GM21528 (cell line): ENCODE results near the gene PDLIM3.
"Not testable (repeated sequence)": the region's sequence is repeated elsewhere in the genome, so short reads cannot be mapped to it uniquely, and the experiment has no call there.

Experiments
- ATAC-seq: cut with Tn5 transposase; IDR thresholded peaks from one replicate; pipeline ENCODE4 v1.9.1; 2021; ENCODE audit warnings: mild to moderate bottlenecking, moderate library complexity; ENCODE audit not compliant: unreplicated experiment, low FRiP score

Gene PDLIM3

DNA sequence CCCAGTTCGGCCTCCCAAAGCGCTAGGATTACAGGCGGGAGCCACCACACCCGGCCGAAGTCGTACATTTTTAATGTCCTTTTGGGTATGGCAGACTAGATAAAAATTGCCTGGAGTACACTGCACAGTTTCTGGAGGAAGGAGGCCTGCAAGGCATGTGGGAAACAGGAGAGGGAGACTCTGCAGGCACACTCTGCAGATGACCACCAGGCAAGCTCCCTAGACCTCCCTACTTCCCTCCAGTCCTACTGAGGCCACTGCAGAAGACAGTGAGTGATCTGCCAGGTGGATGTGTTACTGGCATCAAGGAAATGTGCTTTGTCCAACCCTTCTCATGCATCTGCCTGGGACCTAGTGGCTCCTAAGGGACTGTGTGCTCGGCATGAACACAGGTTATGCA, 11.4 kb downstream of the PDLIM3 start:
- no peak for ATAC-seq

DNA sequence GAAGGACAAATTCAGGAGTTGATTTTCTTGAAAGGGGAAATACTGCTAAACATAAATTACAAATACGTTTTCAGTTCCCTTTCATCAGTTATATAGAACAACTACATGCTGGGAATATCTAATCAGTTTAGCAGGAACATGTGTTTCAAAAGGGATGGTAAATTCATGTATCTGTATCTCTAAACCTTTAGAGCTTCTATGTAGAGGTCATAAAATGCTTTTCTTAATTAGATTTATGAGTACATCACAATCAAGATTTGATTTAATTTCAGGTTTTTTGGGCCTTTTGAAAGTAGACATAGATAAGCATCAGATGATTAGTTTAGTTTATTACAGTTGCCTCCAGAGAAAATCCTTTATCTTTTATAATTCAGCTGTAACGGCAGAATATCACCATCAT, 12.9 kb downstream of the PDLIM3 start:
- no peak for ATAC-seq

DNA sequence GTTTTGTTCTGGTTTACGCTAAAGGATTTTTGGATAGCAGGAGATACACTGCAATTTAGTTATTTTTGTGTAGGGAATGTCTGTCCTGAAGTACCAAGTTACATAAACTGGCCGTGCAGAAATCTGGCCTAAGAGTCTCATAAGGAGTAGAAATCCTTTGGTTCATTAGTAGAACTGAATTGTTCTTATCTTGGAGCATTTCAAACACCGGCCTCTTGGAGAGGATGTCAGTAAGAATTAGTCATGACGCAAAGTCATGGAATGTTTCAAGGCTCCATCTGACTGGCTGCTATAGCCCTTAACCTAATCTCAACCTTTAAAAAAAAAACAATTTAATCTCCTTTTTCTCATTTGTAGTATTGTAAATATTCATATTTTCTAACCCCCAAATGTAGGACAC, 15.2 kb downstream of the PDLIM3 start:
- ATAC-seq, result no peak

GRCh38 chr4:185518494-185518893, 16.8 kb downstream of the PDLIM3 start:
- ATAC-seq, result no peak

DNA sequence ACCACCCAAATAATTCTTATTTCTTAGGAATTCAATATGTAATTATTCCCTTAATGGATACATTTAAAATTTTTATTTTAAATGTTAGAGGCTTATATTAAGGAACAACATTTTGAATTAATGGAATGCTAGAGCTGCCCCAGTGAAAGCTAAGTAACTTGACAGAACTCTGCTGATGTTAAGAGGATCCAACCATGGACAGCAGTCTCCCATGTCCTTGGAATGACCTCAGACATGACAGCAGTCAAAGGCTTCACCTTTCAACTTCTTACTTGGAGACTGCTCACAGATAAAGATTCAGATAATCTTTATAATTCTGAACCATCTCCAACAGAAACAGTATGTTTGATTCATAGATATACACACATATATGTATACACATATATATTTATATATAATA, 17.2 kb downstream of the PDLIM3 start:
- ATAC-seq, result no peak

DNA sequence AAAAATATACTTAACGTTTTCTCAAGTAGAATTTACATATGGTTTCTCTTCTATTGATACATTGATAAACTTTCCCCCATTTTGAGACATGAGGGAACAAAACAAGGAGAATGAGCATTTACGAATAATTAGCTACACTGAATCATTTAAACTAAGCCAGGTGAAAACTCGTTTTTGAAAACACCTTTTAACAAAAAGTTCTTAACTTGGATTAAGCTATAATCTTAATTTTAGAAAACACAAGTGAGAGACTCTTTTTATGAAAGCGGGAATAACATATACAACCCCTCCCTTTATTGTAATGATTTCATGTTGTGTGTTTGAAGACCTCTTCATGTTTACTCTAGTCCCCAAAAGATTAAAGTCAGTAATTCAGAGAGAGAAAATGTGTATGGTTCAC, 20.1 kb downstream of the PDLIM3 start:
- no peak for ATAC-seq

DNA sequence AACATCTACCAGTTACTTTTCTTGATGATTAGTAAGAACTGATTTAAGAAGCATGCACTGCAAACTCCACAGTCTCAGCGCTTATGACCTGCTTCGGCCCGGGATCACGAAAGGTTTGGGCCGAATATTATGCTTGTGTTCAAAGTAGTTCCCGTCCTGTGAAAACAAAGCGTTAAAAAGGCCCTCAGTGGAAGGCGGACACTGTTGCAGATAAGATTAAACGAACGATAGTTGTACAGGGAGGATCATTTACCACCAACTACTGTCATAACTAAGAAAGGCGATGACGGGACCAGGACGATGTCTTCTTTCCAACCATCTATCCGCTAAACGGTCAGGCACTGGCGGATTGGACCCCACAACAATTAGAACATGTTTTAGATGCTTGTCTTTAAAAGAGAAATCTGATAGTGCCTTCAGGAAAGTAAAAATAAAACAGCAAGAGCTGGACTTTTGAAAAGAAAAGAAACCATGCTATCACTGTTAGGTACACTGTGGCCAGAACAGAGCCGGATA, 21.1 kb downstream of the PDLIM3 start:
- no peak for ATAC-seq

DNA sequence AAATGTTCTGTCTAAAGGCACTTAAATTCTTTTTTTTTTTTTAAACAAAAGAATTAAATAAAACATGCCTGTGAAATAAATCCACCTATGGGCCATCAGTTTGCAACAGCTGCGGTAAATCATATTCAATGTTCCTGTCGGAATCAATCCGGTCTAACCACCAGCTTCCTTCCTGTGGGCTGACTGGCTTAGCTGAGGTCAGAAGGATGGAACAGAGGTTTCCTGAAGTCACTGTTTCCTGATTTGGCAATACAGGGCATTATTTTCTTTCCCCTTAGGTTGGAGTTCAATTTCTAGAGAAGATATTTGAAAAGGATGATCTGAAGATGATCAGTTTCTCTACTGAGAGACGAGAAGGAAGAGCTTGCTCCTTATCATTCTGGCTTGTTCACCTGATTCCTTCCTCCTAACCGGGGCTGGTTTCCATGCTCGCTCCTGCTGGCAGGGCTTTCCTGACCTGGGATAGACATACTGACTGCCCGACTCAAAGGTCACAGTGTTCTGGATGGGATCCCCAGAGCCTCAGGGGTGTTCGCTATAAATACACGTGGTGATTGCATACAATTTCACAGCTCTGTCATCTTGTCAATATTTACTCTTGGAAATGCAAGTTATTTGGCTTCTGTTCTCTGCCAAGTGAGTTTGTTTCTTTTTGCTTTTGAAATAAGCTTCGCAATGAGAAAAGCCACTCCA, 21.7 kb downstream of the PDLIM3 start:
- ATAC-seq, result no peak

- no peak for ATAC-seq
These were observed 22.8 kb downstream of the PDLIM3 start for GRCh38 chr4:185512516-185512915.

- not testable (repeated sequence) for ATAC-seq
These were observed 24.1 kb downstream of the PDLIM3 start for GRCh38 chr4:185511243-185511642.

DNA sequence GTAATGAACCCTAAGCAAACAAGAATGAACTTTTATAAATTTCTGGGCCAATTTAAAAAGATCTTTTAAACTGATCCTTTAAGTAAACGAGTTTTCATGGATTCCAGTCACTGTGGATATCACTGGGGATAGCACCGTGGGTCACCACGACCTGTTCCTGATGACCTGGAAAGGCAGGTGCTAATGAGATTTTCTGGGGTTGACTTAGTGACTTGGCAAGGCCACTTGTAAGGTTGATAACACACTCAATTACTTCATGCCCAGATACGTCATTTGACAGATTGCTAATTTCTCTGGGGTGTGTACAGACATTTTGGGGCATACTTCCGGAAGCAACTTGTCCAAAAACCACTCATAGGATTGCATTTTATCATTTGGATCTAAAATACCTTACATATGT, 24.5 kb downstream of the PDLIM3 start:
- no peak for ATAC-seq

- ATAC-seq, result no peak
These were observed 27.1 kb downstream of the PDLIM3 start for GRCh38 chr4:185508181-185508580.

DNA sequence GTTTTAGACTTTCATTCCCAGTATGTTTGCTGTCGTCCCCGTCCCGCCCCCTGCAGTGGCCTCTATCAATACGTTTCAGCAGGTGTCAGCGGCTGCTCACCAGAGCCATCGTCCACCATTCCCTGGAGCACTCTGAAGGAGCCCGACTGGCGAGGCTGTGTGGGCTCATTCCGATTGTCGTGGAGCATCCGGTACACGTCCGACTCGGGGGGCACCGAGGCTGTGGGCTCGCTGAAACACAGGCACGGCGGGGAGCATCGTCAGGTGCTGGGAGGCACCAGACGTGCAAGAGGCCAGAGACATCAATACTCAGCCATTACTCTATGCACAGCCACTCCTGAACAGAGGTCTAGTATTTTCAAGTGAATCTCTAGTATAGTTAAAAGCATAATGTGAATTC, 28.9 kb downstream of the PDLIM3 start:
- ATAC-seq, result no peak

DNA sequence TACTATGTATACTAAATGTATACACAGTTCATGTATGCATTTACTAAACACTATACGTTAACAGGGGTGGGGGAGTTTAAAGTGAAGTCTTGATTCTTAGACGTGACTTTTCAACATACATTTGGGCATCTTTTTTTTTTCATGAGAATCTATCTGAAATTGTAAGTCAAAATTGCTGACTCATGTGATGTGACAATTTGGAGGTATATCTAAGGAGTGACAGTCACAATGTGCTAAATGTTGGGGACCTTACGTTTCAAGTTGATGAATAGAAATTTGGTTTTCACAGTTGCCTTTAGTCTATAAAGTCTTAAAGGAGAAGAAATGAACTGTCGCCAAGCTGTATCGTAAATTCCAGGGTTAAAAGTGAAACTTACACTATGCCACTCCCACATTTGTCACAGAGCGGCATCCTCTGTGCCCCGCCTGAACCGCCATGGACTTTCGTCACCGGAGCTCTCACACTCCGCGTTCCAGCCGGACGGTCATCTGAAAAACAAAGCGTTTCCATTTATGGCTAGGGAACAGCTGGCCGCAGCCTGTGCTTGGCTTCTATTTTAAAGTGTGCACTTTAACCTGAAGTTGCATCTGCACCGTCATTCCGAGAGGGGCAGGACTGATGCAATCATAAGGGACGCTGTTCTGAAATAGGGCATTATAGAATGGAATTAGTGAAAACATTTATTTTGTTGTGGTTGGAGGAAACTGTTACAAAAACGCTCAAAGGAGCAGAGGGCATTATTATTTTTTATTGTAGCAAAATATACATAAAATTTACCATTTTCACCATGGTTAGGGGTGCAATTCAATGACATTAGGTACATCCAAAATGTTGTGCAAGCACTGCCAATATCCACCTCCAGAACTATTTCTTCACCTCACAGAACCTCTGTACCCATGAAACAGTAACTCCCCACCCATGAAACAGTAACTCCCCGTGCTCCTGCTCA, 30.9 kb downstream of the PDLIM3 start:
- ATAC-seq, result no peak

- no peak for ATAC-seq
These were observed 32.9 kb downstream of the PDLIM3 start for GRCh38 chr4:185502386-185502785.

DNA sequence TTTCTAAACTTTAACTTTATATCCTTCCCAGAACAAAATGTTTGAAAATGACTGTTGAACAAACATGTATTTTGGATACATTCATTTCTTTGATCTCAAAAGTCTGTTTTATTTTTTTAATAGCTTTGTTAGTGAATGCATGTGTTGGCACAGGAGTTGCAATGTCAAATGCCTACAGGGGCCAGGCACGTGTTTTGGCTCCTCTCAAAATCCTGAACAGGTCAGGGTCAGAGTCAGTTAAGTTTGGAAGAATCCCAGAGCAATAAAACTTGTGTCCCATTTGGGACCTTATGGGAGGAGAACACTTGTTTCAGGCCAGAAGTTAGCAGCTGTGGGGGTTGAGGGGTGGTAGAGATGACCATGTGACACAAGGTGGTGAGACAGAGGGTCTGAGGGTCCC, 34.7 kb downstream of the PDLIM3 start:
- no peak for ATAC-seq

GRCh38 chr4:185500035-185500434, 35.3 kb downstream of the PDLIM3 start:
- no peak for ATAC-seq

DNA sequence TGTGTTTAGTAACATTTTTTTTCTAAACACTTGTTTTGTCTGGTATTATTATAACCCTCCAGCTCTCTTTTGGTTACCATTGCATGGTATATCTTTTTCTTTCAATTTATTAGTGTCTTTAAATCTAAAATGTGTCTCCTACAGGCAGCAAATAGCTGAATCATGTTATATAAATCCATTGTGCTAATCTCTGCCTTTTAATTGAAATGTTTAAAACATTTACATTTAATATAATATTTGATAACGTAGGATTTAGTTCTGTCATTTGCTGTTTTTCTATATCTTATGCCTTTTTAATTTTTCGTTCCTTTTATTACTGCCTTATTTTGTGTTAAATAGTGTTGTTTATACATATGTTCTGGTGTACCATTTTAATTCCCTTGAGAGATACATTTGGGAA, 46.7 kb downstream of the PDLIM3 start:
- no peak for ATAC-seq

GRCh38 chr4:185481401-185481800, 53.9 kb downstream of the PDLIM3 start:
- no peak for ATAC-seq

GRCh38 chr4:185480016-185480732, 55.1 kb downstream of the PDLIM3 start:
- ATAC-seq, result peak; percentile 31

GRCh38 chr4:185479507-185479971, 55.8 kb downstream of the PDLIM3 start:
- peak; percentile 90 for ATAC-seq
